ENCODE data around the gene PCNP. TPM values are rescaled to one million over a fixed set of nuclear protein-coding genes. Genes with fewer than 3 reads are reported as not detected.
A peak's percentile ranks its signal among the peaks of the same experiment; 100 is the strongest.

PCNP gene
- total and polyA plus RNA-seq, 9 of the 15 experiments (the other 6 are each of a cell fraction or from before 2014, with no cell fraction given), result 54.3 to 170 (median 150) TPM

- TF ChIP-seq MAX (CRISPR knock-in tag; IDR thresholded peaks at IDR 0.05) (0 out of 2 replicates have a peak, but pooled peaks have one; percentile 17), CBX2 (IDR thresholded peaks at IDR 0.05; ENCODE audit: insufficient read depth, low read length, poor library complexity, severe bottlenecking) (no peak), ZNF764 (CRISPR knock-in tag; IDR thresholded peaks at IDR 0.05; ENCODE audit: low read depth) (no peak), ID3 (CRISPR knock-in tag; IDR thresholded peaks at IDR 0.05) (no peak), ID3 (tag; IDR thresholded peaks at IDR 0.05) (peak; percentile 89), SNIP1 (IDR thresholded peaks at IDR 0.05; ENCODE audit: low read depth) (no peak), KLF16 (IDR thresholded peaks at IDR 0.05) (peak; percentile 99), PKNOX1 (IDR thresholded peaks at IDR 0.05) (no peak), ZNF12 (CRISPR knock-in tag; IDR thresholded peaks at IDR 0.05) (no peak), TOE1 (IDR thresholded peaks at IDR 0.05; ENCODE audit: borderline replicate concordance) (no peak), TOE1 (CRISPR knock-in tag; IDR thresholded peaks at IDR 0.05; ENCODE audit: borderline replicate concordance, low read depth) (no peak), SMC3 (conservative IDR thresholded peaks at IDR 0.05; ENCODE audit: insufficient read depth, low read depth, low read length) (no peak), RBM17 (IDR thresholded peaks at IDR 0.05; ENCODE audit: borderline replicate concordance, low read depth, low read length) (no peak), KDM4B (IDR thresholded peaks at IDR 0.05; ENCODE audit: borderline replicate concordance in 2 of 2, low read depth in 1 of 2) (no peak), CHD4 (IDR thresholded peaks at IDR 0.05; ENCODE audit: insufficient read depth, insufficient replicate concordance, low read depth, low read length, poor library complexity, severe bottlenecking) (no peak), WHSC1 (IDR thresholded peaks at IDR 0.05; ENCODE audit: low read length) (no peak), NUFIP1 (IDR thresholded peaks at IDR 0.05; ENCODE audit: partially characterized antibody) (no peak), ZNF695 (CRISPR knock-in tag; IDR thresholded peaks at IDR 0.05) (no peak), IFI16 (CRISPR knock-in tag; IDR thresholded peaks at IDR 0.05) (no peak), RBM39 (optimal IDR thresholded peaks at IDR 0.05; ENCODE audit: low read depth, low read length) (no peak), NCOA6 (IDR thresholded peaks at IDR 0.05) (no peak), ARHGAP35 (IDR thresholded peaks at IDR 0.05; ENCODE audit: partially characterized antibody) (no peak), ZBTB1 (CRISPR knock-in tag; IDR thresholded peaks at IDR 0.05; ENCODE audit: borderline replicate concordance, low read depth) (no peak), HNRNPH1 (optimal IDR thresholded peaks at IDR 0.05; ENCODE audit: low read depth, low read length) (no peak), PHTF2 (CRISPR knock-in tag; IDR thresholded peaks at IDR 0.05) (no peak), USF2 (CRISPR knock-in tag; IDR thresholded peaks at IDR 0.05) (no peak), HMG20A (CRISPR knock-in tag; conservative IDR thresholded peaks at IDR 0.05) (no peak), GABPB2 (CRISPR knock-in tag; conservative IDR thresholded peaks at IDR 0.05) (no peak)
Measured at GRCh38 chr3:101529816-101530685, 43.9 kb upstream of the PCNP start (continued).

All from K562 (cell line).